Activated T-cell treated with anti-CD3 and anti-CD28 coated beads for 24 hours (primary cell): ENCODE measurements around the gene PDCD2L.
"Not testable (repeated sequence)": the region's sequence is repeated elsewhere in the genome, so short reads cannot be mapped to it uniquely, and the experiment has no call there.

Experiments
- DNase-seq: peaks from one replicate; pipeline ENCODE4 v3.0.0-alpha.2; 2020; ENCODE audit warnings: low read depth

Gene PDCD2L

GRCh38 chr19:34404109-34404909 lies at the start of gene PDCD2L:
Gene PDCD2L, plus strand, starts transcription at chr19:34404399. Its CDS starts 32 bp downstream, at chr19:34404431.
- peak; percentile 88 for DNase-seq

DNA sequence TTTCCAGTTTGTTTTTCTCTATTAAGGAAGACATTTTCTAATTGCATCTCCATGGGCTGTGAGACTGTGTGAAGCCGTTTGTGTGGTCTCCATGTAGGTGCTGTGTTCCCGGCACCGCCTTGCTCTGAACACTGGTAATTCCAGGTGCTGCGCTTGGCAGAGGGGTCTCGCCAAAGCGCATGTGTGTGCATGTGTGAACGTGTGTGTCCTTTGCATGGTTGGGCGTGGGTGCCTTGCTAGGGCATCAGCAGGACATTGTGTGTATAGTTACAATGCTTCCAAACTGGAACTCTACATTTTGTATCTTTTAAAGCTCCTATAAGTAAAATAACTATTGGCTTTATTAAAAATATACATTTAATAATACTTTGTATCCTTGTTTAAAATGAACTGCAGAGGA lies 49.0 kb upstream of the PDCD2L start:
- no peak for DNase-seq

- DNase-seq: no peak
Observed at GRCh38 chr19:34356875-34357274, 47.3 kb upstream of the PDCD2L start.

DNA sequence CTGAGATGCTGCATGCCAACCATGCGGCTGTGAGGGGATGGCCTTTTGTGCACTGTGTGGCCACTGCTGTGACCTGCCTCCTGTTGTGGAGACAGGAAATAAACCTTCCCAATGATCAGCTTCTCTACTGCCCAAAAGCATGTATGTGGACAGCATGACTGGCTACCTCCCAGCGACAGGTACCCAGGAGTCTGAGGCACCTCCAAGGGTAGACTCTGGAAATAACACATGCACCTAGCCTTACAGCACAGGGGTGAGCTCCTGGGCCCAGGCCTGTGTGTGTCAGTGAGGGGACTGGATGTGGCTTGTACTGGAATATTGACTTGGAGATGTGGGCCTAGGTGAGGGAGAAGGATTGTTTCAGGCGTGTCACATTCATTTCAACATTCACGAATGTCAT lies 46.8 kb upstream of the PDCD2L start:
- no peak for DNase-seq

- peak; percentile 96 for DNase-seq
Observed at GRCh38 chr19:34359140-34359953, 44.9 kb upstream of the PDCD2L start.

- no peak for DNase-seq
Observed at GRCh38 chr19:34359954-34360315, 44.3 kb upstream of the PDCD2L start.

DNA sequence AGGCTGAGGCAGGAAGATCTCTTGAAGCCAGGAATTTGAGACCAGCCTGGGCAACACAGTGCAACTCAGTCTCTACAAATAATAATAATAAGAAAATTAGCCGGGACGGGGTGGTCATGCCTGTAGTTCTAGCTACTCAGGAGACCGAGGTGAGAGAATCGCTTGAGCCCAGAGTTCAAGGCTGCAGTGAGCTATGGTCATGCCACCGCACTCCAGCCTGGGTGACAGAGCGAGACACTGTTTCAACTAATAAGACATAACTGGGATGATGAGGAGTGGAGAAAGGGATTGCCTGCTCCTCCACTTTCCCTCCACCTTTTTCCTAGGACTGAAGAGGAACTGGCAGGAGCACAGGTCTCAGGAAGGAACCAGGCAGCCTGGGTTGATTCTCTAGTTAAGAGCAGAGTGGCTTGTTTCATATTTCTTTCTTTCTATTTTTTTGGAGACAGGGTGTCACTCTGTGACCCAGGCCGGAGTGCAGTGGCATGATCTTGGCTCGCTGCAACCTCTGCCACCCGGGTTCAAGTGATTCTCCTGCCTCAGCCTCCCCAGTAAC lies 43.8 kb upstream of the PDCD2L start:
- DNase-seq: no peak

DNA sequence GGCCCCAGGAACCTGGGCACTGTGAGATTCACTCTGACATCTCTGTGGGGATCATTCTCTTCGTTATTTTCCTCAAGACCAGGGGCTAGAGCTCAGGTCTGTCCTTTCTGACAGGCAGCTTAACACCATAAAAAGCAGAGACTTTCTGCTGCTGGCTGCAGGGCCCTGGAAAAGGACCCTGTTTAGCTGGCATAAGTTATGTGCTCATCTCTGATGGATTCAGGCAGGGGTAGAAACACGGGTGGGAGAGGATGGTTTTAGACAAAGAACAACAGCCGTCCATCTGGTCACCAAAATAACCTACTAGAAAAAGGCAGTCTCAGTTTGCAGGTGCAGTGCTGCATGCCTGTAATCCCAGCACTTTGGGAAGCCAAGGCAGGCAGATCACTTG lies 41.5 kb upstream of the PDCD2L start:
- DNase-seq: no peak

DNA sequence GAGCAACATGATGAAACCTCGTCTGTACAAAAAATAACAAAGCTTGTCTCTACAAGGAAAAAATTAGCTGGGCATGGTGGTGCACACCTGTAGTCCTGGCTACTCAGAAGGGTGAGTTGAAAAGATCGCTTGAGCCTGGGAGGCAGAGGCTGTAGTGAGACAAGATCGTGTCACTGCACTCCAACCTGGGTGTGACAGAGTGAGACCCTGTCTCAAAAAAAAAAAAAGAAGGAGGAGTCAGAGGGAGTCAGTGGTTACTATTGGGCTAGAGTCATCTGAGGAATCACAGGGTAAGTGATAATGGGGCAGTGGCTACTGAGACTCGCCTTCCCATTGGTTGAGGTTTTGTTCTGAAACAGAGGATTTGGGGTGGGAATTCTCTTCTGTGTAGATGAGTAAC lies 41.1 kb upstream of the PDCD2L start:
- no peak for DNase-seq

- no peak for DNase-seq
Observed at GRCh38 chr19:34363930-34364329, 40.3 kb upstream of the PDCD2L start.

- no peak for DNase-seq
Observed at GRCh38 chr19:34364462-34364829, 39.8 kb upstream of the PDCD2L start.

DNA sequence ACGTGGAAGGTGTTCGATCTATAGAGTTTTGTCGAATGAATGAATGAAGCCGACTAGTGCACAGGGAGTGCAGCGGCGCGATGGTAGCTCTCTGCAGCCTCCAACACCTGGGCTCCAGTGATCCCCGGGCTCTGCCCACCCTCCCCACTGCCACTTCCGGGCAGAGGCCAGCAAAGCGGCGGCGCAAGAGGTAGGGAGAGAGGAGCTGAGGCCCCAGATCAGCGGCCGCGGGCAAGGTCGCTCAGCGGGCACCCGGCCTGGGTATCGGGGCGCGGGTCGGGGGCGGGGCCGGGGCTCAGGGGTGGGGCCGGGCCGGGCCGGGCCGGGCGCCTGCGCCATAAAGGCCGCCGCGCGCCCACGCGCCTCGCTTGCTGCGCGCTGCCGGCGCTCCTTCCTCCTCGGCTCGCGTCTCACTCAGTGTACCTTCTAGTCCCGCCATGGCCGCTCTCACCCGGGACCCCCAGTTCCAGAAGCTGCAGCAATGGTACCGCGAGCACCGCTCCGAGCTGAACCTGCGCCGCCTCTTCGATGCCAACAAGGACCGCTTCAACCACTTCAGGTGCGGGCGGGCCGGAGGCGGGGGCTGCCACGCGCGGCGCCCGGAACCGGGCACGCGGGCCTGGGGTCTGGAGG lies 39.3 kb upstream of the PDCD2L start, which contains the start of gene GPI:
GPI (plus strand) TSS at position 367 of the 633 bp plus-strand sequence; CDS start at position 438, 71 bp downstream.
- peak; percentile 63 for DNase-seq

- DNase-seq: no peak
Observed at GRCh38 chr19:34365463-34366401, 38.5 kb upstream of the PDCD2L start.

DNA sequence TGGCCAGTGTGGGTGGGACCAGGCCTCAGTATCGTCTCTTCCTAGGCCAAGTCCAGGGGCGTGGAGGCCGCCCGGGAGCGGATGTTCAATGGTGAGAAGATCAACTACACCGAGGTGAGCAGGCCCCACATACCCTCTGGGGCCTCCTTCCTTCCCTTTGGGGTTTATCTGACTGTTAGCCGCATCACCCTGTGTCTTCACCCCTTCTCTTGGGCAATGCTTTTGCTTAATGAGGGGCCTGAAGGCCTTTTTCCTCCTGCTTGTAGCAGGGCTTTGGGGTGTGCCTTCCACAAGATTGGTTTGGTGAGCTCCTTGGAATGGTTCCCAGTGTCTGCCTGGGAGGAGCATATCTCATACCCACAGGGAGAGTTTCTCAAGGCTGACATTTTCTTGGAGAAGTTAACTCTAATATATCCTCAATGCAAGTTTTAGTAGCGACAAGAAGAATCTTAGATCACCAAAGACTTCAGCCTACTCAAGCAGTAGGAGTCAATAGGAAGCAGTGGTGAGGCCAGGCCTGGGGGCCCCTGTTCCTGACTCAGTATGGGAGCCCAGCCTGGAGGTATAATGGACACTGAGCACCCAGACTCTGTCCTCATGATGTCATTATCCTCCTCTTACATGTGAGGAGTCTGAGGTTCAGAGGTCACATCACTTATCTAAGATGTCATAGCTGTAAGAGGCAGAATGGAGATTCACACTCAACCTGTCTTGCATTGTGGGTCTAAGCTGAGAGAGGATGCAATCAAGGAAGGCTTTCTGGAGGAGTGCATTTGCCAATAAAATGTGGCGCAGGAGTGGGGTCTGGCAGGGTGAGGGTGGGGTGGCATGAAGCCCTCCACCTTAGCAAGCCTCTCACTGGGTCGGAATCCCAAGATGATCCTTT lies 37.2 kb upstream of the PDCD2L start:
- no peak for DNase-seq

GRCh38 chr19:34367624-34367957 lies 36.6 kb upstream of the PDCD2L start:
- DNase-seq: no peak

GRCh38 chr19:34368338-34368737 lies 35.9 kb upstream of the PDCD2L start:
- DNase-seq: no peak

- DNase-seq: not testable (repeated sequence)
Observed at GRCh38 chr19:34369166-34369565, 35.0 kb upstream of the PDCD2L start.

- no peak for DNase-seq
Observed at GRCh38 chr19:34370117-34370516, 34.1 kb upstream of the PDCD2L start.

GRCh38 chr19:34370983-34371382 lies 33.2 kb upstream of the PDCD2L start:
- no peak for DNase-seq

DNA sequence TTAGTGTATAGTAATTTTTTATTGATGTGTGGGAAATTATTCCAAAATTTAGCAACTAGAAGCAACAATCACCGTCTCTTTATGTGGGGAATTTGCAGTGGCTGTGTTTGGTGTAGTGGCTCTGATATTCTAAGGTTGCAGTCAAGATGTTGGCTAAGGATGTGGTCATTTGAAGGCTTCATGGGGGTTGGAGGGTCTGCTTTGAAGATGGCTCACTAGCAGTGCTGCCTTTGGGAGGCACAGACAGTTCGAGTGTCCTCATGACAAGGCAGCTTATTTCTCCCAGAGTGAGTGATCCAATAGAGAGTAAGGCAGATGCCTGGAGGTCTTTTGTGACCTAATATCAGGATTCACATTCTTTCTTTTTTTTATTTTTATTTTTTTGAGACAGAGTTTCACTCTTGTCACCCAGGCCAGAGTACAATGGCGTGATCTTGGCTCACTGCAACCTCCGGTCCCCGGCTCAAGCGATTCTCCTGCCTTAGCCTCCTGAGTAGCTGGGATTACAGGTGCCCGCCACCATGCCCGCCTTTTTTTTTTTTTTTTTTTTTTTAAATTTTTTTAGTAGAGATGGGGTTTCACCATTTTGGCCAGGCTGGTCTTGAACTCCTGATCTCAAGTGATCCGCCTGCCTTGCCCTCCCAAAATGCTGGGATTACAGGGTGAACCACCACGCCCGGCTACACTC lies 30.5 kb upstream of the PDCD2L start:
- no peak for DNase-seq
